A673 (cell line): ENCODE measurements around the gene LCE6A.

Source experiments
- EZH2 ChIP-seq: fragments of 200-600 bp; sonication (generic); IDR thresholded peaks from 2 replicates; pipeline ENCODE4 v1.6.1; 2017; ENCODE audit warnings: borderline replicate concordance, low read depth, mild to moderate bottlenecking, mixed read lengths, antibody characterized with exemption, low read length; ENCODE audit not compliant: poor library complexity, severe bottlenecking
- TF ChIP-seq, protein P1 (sequence below): fragments of 300-800, 200-600 bp; sonication (generic); conservative IDR thresholded peaks from 2 replicates; pipeline ENCODE4 v1.5.1; 2017; ENCODE audit warnings: low read depth, mild to moderate bottlenecking, antibody characterized with exemption, low read length, moderate library complexity, mixed read lengths

DNA sequence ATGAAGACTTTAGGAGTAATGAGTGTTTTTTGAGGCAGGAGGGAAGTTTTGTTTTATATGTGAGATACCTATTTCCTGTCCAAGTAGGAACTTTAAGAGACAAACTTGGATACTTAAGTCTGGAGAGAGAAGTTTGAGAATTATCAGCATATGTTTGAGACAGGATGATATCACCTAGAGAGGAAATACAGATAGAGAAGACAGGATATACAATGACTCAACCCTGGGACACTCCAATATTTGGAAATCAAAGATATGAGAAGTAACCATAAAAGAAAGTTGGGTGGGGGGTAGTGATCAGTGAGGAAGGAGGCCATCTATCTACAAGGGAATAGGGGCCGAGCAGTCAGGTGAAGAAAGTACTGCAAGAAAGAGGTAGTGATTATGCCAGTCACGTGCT is 23.7 kb downstream of the LCE6A start:
- TF ChIP-seq, protein P1, sequence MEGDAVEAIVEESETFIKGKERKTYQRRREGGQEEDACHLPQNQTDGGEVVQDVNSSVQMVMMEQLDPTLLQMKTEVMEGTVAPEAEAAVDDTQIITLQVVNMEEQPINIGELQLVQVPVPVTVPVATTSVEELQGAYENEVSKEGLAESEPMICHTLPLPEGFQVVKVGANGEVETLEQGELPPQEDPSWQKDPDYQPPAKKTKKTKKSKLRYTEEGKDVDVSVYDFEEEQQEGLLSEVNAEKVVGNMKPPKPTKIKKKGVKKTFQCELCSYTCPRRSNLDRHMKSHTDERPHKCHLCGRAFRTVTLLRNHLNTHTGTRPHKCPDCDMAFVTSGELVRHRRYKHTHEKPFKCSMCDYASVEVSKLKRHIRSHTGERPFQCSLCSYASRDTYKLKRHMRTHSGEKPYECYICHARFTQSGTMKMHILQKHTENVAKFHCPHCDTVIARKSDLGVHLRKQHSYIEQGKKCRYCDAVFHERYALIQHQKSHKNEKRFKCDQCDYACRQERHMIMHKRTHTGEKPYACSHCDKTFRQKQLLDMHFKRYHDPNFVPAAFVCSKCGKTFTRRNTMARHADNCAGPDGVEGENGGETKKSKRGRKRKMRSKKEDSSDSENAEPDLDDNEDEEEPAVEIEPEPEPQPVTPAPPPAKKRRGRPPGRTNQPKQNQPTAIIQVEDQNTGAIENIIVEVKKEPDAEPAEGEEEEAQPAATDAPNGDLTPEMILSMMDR = no peak
- no peak for TF ChIP-seq EZH2
